ENCODE measurements around the gene PLCB4.

Gene PLCB4

GRCh38 chr20:9061434-9061833, 7.5 kb upstream of the PLCB4 start:
- DNase-seq (ENCODE audit: low spot score) = no peak

GRCh38 chr20:9062066-9062465, 6.8 kb upstream of the PLCB4 start:
- DNase-seq (ENCODE audit: low spot score) = no peak

- DNase-seq (ENCODE audit: low spot score) = no peak
These were observed 2.7 kb upstream of the PLCB4 start for GRCh38 chr20:9066191-9066590.

- DNase-seq (ENCODE audit: low spot score) = peak; percentile 64
These were observed 570 bp upstream of the PLCB4 start for GRCh38 chr20:9068233-9068801.

GRCh38 chr20:9070304-9070703, 1.4 kb downstream of the PLCB4 start:
- DNase-seq (ENCODE audit: low spot score) = peak; percentile 73

- peak; percentile 47 for DNase-seq (ENCODE audit: low spot score)
These were observed 3.3 kb downstream of the PLCB4 start for GRCh38 chr20:9071976-9072726.

- no peak for DNase-seq (ENCODE audit: low spot score)
These were observed 4.1 kb downstream of the PLCB4 start for GRCh38 chr20:9072861-9073500.

GRCh38 chr20:9075264-9076095, 6.6 kb downstream of the PLCB4 start:
- DNase-seq (ENCODE audit: low spot score) = no peak

- DNase-seq (ENCODE audit: low spot score) = no peak
These were observed 7.6 kb downstream of the PLCB4 start for GRCh38 chr20:9076440-9076839.

GRCh38 chr20:9078826-9079731, 10.2 kb downstream of the PLCB4 start:
- DNase-seq (ENCODE audit: low spot score) = peak; percentile 97

- peak; percentile 48 for DNase-seq (ENCODE audit: low spot score)
These were observed 12.6 kb downstream of the PLCB4 start for GRCh38 chr20:9081423-9081966.

- DNase-seq (ENCODE audit: low spot score) = no peak
These were observed 13.9 kb downstream of the PLCB4 start for GRCh38 chr20:9082741-9083140.

- no peak for DNase-seq (ENCODE audit: low spot score)
These were observed 18.8 kb downstream of the PLCB4 start for GRCh38 chr20:9087531-9088217.

GRCh38 chr20:9088556-9088955, 19.7 kb downstream of the PLCB4 start:
- no peak for DNase-seq (ENCODE audit: low spot score)

- no peak for DNase-seq (ENCODE audit: low spot score)
These were observed 23.2 kb downstream of the PLCB4 start for GRCh38 chr20:9092113-9092512.

- DNase-seq (ENCODE audit: low spot score) = no peak
These were observed 23.8 kb downstream of the PLCB4 start for GRCh38 chr20:9092655-9093054.

GRCh38 chr20:9093218-9093957, 24.5 kb downstream of the PLCB4 start:
- no peak for DNase-seq (ENCODE audit: low spot score)

- DNase-seq (ENCODE audit: low spot score) = no peak
These were observed 30.5 kb downstream of the PLCB4 start for GRCh38 chr20:9099372-9099771.

- no peak for DNase-seq (ENCODE audit: low spot score)
These were observed 31.8 kb downstream of the PLCB4 start for GRCh38 chr20:9100691-9101090.

- DNase-seq (ENCODE audit: low spot score) = no peak
These were observed 33.6 kb downstream of the PLCB4 start for GRCh38 chr20:9102456-9102855.
